HG03025 (cell line): Measurements from ENCODE around the gene EFNA3.
"Not testable (repeated sequence)": the region's sequence is repeated elsewhere in the genome, so short reads cannot be mapped to it uniquely, and the experiment has no call there.

ENCODE experiments used
- ATAC-seq: cut with Tn5 transposase; IDR thresholded peaks from one replicate; pipeline ENCODE4 v1.9.1; 2021; ENCODE audit warnings: mild to moderate bottlenecking, moderate library complexity; ENCODE audit not compliant: unreplicated experiment, low FRiP score

The EFNA3 gene

GRCh38 chr1:155105604-155106011 is 27.0 kb downstream of the EFNA3 start:
- no peak for ATAC-seq

- no peak for ATAC-seq
Observed at GRCh38 chr1:155106862-155107261, 28.2 kb downstream of the EFNA3 start.

GRCh38 chr1:155107309-155108264 is 28.9 kb downstream of the EFNA3 start:
- no peak for ATAC-seq

DNA sequence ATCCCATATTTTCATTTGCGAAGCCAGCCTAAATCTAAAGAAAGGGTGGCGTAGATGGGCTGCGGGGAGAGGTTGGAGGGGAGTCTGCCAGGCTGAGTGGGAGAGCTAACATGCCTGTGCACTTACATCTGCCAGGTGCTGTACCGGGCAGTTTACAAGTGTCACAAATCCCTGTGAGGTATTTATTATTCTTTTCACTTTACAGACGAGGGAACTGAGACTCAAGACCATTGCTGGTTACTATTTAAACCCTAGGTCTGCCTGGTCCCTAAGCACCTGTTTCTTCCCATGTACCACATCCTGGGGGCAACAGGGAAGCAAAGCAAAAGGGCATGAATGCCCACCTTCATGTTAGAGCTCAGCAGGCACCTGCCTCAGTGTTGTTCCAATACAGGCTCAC is 29.7 kb downstream of the EFNA3 start:
- no peak for ATAC-seq

GRCh38 chr1:155110381-155110780 is 31.7 kb downstream of the EFNA3 start:
- no peak for ATAC-seq

DNA sequence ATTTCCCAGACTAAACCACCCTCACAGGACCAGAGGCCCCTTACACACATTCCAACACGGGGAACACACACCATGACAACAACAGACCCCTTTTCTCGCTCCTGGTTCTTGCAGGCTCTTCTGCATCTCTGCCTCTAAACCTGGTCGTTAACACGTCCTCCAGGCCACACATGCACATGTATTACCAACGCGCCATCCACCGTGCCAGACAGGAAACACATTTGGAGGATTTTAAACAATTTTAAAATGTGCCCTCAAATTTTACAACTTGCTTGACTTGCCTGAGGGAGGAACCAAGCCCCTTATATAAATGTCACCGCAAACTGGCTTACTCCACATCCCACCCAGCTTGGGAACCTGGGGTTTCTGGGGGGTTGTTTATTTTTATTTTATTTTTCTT is 32.2 kb downstream of the EFNA3 start:
- ATAC-seq: no peak

- no peak for ATAC-seq
Observed at GRCh38 chr1:155113450-155113980, 34.9 kb downstream of the EFNA3 start.

- ATAC-seq: no peak
Observed at GRCh38 chr1:155116113-155116764, 37.6 kb downstream of the EFNA3 start.

DNA sequence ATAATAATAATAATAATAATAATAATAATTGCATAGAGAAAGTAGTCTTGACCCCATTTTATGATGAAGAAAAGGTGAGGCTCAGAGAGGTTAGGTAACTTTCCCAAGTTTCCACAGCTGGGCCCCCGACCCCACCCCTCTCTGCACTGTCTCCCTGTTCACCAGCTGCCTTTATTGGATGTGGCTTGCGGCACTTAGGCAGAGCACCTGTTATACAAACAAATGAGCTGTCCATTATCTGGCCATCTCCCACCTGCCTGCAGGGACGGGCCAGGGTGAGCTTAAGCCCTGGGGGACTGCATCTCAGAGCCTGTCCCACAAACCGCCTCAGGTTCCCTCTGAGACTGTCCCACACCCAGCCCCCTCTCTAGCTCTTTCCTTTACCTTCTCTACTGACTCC is 39.0 kb downstream of the EFNA3 start:
- no peak for ATAC-seq

GRCh38 chr1:155118090-155118489 is 39.5 kb downstream of the EFNA3 start:
- ATAC-seq: not testable (repeated sequence)

GRCh38 chr1:155120253-155120652 is 41.6 kb downstream of the EFNA3 start:
- no peak for ATAC-seq

DNA sequence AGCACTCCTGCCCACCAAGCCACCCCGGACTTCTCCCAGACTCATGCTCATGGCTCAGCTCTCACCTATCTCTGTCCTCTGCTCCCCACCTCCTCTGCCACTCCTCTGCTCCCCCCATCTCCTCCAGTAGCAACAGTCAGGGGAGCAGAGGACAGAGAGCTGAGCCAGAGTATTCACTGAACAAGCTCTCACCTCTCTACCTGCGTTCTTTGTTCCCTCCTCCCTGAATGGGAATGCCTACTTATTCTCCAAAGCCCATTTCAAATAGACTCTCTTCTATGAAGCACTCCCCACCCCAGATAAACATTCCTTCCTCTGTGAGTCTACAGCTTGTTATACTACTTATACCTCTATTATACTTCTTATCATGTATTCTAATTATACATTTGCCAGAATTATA is 42.6 kb downstream of the EFNA3 start:
- ATAC-seq: no peak

- ATAC-seq: no peak
Observed at GRCh38 chr1:155122308-155122707, 43.7 kb downstream of the EFNA3 start.

DNA sequence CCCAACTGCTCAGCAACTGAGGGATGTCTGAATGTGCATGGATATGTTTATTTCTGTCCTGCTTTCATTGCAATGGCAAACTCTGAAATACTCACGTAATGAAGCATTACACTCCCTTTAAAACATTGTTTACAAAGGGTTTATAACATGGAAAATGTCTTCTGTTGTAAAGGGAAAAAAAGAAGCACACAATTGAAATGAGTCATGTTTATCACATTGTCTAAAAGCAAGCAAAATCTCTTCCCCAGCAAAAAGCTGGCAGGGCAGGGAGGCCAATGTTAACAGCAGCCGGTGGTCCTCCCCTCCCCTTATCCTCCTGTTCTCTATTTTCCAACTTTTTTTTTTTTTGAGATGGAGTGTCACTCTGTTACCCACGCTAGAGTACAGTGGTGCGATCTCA is 45.2 kb downstream of the EFNA3 start:
- ATAC-seq: no peak

DNA sequence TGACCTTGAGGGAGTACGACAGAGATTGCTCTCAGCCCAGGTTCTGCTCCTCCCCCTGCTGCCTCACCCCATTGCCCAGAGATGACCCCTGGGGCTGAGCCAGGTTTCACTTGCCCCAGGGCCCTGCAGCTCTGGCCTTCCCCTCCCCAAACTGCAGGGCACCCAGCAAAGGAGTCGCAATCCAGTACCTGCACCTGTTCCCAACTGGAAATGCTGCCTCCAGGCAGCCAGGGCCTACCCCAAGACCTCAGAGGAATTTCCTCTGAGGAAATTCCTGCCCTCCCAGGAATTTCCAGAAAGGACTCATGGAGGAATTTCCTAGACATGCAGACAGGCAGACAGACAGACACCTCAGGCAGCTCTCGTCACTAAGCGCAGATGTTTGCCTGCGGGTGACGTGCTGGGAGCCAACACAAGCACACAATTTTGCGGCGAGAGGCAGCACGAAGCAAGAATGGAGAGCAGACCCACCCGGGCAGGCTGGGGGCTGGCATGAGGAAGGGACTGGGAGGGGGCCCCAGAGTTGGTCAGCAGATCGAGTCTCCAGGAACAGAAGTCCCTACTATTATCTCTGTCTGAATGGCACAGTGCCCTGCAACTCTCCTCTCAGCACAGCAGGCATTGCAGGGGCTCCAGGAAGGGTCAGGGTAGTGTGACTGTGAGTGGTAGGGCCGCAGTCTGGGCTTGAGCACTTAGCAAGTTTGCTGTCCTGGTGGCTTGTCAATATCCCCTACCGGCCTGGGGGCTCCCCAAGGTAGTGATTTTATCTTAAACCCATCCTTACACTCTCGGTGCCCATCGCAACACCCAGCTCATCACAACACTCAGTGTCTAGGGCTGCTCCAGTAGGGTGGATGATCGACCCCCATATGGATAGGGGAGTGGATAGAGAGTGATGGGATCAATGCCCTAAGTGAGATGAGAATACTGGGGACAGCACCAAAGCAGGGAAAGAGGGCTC is 46.1 kb downstream of the EFNA3 start:
- ATAC-seq: no peak

DNA sequence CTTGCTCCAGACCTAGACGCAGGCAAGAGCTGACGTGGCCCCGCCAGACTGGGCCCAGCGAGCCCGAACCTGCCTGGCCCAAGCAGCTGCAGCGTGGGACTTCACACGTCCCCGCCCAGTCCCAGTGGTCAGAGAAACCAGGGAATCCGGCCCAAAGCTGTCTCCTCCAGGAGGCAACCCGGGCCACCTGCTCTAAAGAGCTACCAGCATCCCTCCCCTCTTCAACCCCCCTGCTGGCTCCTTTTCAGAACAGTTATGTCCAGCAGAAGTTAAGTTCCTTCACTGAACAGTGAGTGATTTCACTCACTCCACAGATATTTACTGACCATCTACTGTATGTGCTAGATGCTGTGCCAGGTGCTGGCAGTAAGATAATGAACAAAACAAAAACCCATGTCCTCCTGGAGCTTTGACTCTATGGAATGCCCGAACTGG is 46.9 kb downstream of the EFNA3 start:
- no peak for ATAC-seq

DNA sequence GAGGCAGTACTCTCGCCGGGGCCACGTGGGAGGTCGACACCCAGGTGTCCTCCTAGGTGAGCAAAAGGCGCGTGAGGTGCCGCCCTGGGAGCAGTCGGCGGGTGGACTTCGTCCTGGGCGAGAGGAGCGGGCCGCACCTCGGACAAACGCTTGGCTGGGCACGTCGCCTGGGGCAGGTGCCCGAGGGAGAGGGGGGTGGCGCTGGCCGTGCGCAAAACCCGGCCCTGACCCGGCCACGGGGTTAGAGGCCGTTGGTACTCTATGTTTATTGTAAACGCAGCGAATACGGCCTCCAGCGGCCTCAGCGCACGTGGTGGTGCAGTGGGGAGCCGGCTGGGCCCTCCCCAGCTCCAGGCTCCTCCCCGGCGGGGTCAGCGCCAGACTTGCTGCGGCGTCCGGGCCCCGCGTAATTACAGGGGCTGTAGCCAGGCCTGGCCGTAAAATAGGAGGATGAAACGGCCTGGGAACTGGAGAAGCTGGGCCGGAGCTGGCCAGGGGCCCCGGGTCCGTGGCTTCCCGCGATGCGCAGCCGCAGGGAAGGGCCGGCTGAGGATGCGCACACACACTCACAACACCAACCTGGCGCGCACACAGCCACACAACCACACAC is 47.4 kb downstream of the EFNA3 start:
- no peak for ATAC-seq

DNA sequence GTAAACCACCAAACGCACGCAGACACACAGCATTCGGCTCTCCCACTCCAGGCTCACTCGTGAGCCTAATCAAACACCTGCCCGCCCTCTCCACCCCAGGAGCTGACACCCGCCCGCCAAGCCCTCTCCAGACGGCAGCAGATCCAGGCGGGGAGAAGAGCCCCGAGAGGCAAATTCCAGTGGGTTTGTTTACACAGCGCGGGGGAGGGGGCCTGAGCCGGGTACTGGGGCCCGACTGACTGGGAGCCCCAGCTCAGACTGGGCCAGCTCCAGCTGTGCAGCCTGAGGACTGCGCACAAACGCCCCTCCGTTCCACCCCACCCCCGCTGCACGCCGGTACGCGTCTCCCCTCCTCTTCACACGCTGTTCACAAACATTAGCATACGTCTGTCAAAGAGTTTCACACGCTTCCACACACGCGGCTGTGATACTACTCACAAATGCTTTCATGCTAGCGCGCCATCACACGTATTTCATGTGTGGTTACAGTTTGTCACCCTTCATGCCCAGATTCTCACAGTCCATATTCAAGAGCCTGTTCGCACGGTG is 48.0 kb downstream of the EFNA3 start:
- no peak for ATAC-seq

GRCh38 chr1:155127105-155127966 is 48.7 kb downstream of the EFNA3 start, which contains the start of gene EFNA1:
EFNA1 (plus strand) TSS chr1:155127876; CDS start chr1:155127978, 102 bp downstream.
- ATAC-seq: no peak
